Activated CD8-positive, alpha-beta T cell treated with anti-CD3 and anti-CD28 coated beads for 36 hours (primary cell): Measurements from ENCODE around the gene SMPD2. TPM values are rescaled to one million over a fixed set of nuclear protein-coding genes. Genes with fewer than 3 reads are reported as not detected.

Experiments used
- ATAC-seq: fragments of 200-7000 bp; cut with Tn5 transposase; one replicate; pipeline ENCODE4 v1.10.0; 2021; ENCODE audit warnings: mild to moderate bottlenecking, moderate library complexity
- CTCF ChIA-PET: fragments of 350-600 bp; sonication (Branson Sonifier 250); formaldehyde crosslinking; loops from one replicate; lab custom pipeline; 2021; ENCODE audit warnings: antibody characterized with exemption; lab: Charles Lee
- POLR2A ChIA-PET: fragments of 350-600 bp; sonication (Branson Sonifier 250); formaldehyde crosslinking; loops from one replicate; lab custom pipeline; 2021; ENCODE audit warnings: antibody characterized with exemption; lab: Charles Lee
- DNase-seq: peaks from one replicate; pipeline ENCODE4 v3.0.0-alpha.2; 2020
- H3K27ac Mint-ChIP-seq: one replicate; pipeline ENCODE4 v1.8.0; 2021; ENCODE audit warnings: mild to moderate bottlenecking, mixed read lengths
- H3K27me3 Mint-ChIP-seq: one replicate; pipeline ENCODE4 v1.8.0; 2021; ENCODE audit warnings: mixed read lengths
- H3K36me3 Mint-ChIP-seq: one replicate; pipeline ENCODE4 v1.8.0; 2021; ENCODE audit warnings: low read depth, mixed read lengths
- H3K4me1 Mint-ChIP-seq: one replicate; pipeline ENCODE4 v1.8.0; 2021; ENCODE audit warnings: low read depth, mixed read lengths
- H3K4me3 Mint-ChIP-seq: one replicate; pipeline ENCODE4 v1.8.0; 2021; ENCODE audit warnings: mild to moderate bottlenecking, moderate library complexity, mixed read lengths
- H3K9me3 Mint-ChIP-seq: one replicate; pipeline ENCODE4 v1.8.0; 2021; ENCODE audit warnings: mixed read lengths
- intact Hi-C: fragments of 100-400 bp; cut with micrococcal nuclease; formaldehyde crosslinking; loops from one replicate; pipeline ENCODE4 v1.10.0; 2022
- total RNA-seq, 2 experiments: library from RNA; stranded (reverse); gene quantifications; one replicate each; pipeline ENCODE4 v1.2.3, GENCODE V29; 2021
- TF ChIP-seq, protein P1 (sequence below): fragments of 200-600 bp; IDR thresholded peaks from one replicate; pipeline ENCODE4 v1.8.0; 2022; ENCODE audit warnings: antibody characterized with exemption, mild to moderate bottlenecking

Gene SMPD2
- total RNA-seq, 2 experiments from 2014 or later, result 8.7 to 9.6 TPM

DNA sequence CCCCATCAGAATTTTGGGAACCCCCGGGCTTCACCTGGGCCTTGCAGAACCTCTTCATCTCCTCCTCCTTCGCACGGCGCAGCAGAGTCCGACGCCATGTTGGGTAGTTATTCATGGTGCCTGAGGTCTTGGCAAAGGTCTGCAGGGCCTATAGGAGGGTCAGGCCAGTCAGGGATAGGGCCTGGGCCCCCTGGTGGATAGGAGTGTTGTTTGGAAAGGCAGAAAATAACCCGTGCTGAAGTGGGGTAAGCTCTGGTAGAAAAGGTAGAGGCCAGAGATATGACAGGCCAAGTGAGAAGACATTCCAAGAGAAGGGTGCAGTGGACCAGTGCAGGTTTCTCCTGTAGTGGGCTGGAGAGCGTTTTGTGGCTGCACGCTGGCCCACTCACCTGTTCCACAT lies 4.9 kb downstream of the SMPD2 start:
- peaks cover 26% of the 10 kb centered on the region for H3K36me3 Mint-ChIP-seq
- no peak overlapping the region for H3K4me3 Mint-ChIP-seq
- H3K4me1 Mint-ChIP-seq, result peaks cover 39% of the 10 kb centered on the region
- POLR2A ChIA-PET, result interaction anchor here (0.8 to 8.9 kb wide), 4 partner anchors 10 to 63 kb away, joined by 3 to 119 read pairs (median 3); partner anchors contain the start of genes CD164 and MICAL1
- TF ChIP-seq, protein P1, sequence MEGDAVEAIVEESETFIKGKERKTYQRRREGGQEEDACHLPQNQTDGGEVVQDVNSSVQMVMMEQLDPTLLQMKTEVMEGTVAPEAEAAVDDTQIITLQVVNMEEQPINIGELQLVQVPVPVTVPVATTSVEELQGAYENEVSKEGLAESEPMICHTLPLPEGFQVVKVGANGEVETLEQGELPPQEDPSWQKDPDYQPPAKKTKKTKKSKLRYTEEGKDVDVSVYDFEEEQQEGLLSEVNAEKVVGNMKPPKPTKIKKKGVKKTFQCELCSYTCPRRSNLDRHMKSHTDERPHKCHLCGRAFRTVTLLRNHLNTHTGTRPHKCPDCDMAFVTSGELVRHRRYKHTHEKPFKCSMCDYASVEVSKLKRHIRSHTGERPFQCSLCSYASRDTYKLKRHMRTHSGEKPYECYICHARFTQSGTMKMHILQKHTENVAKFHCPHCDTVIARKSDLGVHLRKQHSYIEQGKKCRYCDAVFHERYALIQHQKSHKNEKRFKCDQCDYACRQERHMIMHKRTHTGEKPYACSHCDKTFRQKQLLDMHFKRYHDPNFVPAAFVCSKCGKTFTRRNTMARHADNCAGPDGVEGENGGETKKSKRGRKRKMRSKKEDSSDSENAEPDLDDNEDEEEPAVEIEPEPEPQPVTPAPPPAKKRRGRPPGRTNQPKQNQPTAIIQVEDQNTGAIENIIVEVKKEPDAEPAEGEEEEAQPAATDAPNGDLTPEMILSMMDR, result no peak
- no peak overlapping the region for H3K27ac Mint-ChIP-seq
- no peaks in the 10 kb centered on the region for H3K27me3 Mint-ChIP-seq
- no peaks in the 10 kb centered on the region for H3K9me3 Mint-ChIP-seq
- ATAC-seq, result no peak
- DNase-seq, result no peak
- CTCF ChIA-PET, result interaction anchor here (1.0 to 1.6 kb wide), 2 partner anchors 11 to 594 kb away, joined by 3 to 6 read pairs; no protein-coding TSS in a partner anchor
- intact Hi-C loops, result no loop called here

DNA sequence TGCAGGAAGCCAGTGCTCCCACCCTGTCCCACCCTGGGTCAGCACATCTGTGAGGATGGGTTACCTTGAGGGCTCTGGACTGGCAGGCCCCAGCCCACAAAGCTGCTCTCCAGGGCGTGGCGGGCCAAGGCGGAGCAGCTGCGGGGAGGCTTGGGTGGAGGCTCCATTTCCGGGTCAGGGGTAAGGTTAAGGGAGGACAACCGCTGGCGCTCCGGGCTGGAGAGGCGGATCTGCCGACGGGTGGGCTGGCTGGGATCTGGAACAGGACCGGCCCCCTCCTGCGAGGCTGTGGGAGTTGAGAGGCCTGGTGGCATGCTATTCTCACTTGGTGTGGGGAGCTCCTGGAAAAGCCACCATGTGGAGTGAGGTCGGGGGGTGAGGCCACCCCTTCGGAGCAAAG lies 5.5 kb downstream of the SMPD2 start:
- CTCF ChIA-PET, result interaction anchor here (1.0 to 1.6 kb wide), 2 partner anchors 10 to 594 kb away, joined by 3 to 6 read pairs; no protein-coding TSS in a partner anchor
- Mint-ChIP-seq H3K4me1 (peaks cover 44% of the 10 kb centered on the region), H3K4me3 (no peak overlapping the region), H3K27me3 (no peaks in the 10 kb centered on the region), H3K27ac (no peak overlapping the region), H3K9me3 (no peaks in the 10 kb centered on the region), H3K36me3 (peaks cover 30% of the 10 kb centered on the region)
- intact Hi-C loops, result no loop called here
- POLR2A ChIA-PET, result interaction anchor here (0.8 to 8.9 kb wide), 3 partner anchors 9 to 64 kb away, joined by 3 to 119 read pairs (median 3); partner anchors contain the start of genes CD164 and MICAL1
- TF ChIP-seq, protein P1, result no peak
- DNase-seq (no peak), ATAC-seq (no peak)

DNA sequence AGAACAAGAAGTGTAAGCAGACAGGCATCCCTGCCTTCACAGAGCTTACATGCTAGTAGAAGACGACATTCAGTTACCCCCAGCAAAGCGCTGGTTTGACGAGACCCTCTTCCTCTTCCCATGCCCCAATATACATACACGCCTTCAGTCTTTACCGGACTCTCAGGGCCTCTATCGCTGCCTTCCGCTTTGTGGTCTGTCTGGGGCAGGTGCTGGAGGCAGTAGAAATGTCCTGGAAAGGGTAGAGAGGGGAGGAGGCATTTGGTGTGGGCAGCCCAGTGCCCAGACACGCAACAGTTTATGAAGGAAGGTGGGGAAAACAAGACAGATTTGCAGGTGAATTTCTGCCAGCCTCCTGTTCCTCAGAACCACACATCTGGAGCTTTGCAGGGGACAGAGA lies 6.0 kb downstream of the SMPD2 start:
- POLR2A ChIA-PET, result interaction anchor here (8.9 kb wide), 1 partner anchor 9 kb away, joined by 119 read pairs; the partner anchor contains the start of gene MICAL1
- CTCF ChIA-PET, result no interaction called here
- Mint-ChIP-seq H3K27ac (peak overlapping the region; percentile 1), H3K4me3 (no peak overlapping the region), H3K27me3 (no peaks in the 10 kb centered on the region), H3K4me1 (peaks cover 42% of the 10 kb centered on the region), H3K9me3 (no peaks in the 10 kb centered on the region), H3K36me3 (peaks cover 30% of the 10 kb centered on the region)
- intact Hi-C loops, result no loop called here
- ATAC-seq (no peak), DNase-seq (no peak)
- TF ChIP-seq, protein P1, result no peak

DNA sequence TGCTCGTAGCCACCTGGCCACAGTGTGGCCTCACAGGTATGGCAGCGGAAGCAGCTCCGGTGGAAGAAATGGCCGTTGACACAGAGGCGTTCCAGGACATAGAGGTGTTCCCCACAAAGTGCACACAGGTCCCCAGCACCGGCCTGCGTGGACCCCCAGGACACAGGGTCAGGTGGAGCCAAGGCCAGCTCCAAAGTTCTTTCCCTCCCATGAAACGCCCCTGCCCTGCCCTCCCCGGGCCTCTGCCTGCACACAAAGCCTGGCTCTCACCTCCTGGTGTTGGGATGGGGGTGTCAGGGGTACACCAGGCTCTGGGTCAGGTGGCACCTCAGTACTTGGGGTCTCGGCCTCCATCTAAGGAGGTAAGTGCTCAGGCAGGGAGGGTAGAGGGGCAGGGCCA lies 6.6 kb downstream of the SMPD2 start:
- Mint-ChIP-seq H3K36me3 (peaks cover 27% of the 10 kb centered on the region), H3K27ac (no peak overlapping the region)
- TF ChIP-seq, protein P1, result no peak

DNA sequence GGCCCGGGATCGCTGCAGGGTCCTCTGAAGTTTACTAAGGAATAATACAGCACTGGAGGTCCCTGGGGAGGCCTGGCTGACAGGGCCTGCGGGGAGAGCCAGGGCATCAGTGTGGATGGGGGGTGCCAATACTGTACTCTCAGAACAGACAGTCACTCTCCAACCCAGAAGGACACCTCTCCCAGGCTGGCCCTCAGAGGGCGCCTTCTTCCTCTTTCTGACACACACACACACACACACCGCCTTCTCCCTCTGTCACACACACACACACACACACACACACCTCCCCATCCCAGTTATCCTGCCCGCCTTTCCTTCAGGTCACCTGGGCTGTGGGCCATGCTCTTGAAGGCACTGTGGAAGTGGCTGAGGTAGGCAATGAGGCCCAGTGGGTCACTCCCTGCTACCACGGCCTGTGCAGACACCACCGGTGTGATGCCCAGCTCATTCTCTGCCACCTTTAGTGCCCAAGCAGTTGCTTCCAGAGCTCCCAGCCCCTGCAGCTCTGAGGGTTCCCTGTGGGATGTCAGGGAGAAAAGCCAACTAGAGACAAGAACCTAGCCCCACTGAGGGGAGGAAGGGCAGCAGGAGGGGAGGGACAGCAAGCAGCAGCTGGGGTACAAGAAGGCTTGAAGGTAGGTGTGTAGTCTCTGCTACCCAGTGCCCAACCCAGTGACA lies 7.5 kb downstream of the SMPD2 start:
- POLR2A ChIA-PET, result interaction anchor here (0.6 to 1.6 kb wide), 6 partner anchors 9 to 203 kb away, joined by 3 to 7 read pairs (median 3); no protein-coding TSS in a partner anchor
- Mint-ChIP-seq H3K9me3 (no peaks in the 10 kb centered on the region), H3K27ac (peak overlapping the region; percentile 22), H3K4me3 (no peak overlapping the region), H3K27me3 (no peaks in the 10 kb centered on the region), H3K4me1 (peaks cover 36% of the 10 kb centered on the region), H3K36me3 (peaks cover 20% of the 10 kb centered on the region)
- TF ChIP-seq, protein P1, result no peak
- ATAC-seq, result no peak
- DNase-seq, result no peak
- intact Hi-C loops, result no loop called here
- CTCF ChIA-PET, result interaction anchor here (1.1 kb wide), 1 partner anchor 64 kb away, joined by 3 read pairs; no protein-coding TSS in a partner anchor

More for the DNA sequence above, 6.6 kb downstream of the SMPD2 start:
- ChIA-PET POLR2A (interaction anchor here (8.9 kb wide), 1 partner anchor 8 kb away, joined by 119 read pairs; the partner anchor contains the start of gene MICAL1), CTCF (no interaction called here)
- intact Hi-C loops, result no loop called here
- Mint-ChIP-seq H3K27me3 (no peaks in the 10 kb centered on the region), H3K9me3 (no peaks in the 10 kb centered on the region), H3K4me1 (peaks cover 40% of the 10 kb centered on the region), H3K4me3 (no peak overlapping the region)
- ATAC-seq, result no peak
- DNase-seq, result no peak
